Measurements from ENCODE around the gene ADCK1.

ADCK1 gene

DNA sequence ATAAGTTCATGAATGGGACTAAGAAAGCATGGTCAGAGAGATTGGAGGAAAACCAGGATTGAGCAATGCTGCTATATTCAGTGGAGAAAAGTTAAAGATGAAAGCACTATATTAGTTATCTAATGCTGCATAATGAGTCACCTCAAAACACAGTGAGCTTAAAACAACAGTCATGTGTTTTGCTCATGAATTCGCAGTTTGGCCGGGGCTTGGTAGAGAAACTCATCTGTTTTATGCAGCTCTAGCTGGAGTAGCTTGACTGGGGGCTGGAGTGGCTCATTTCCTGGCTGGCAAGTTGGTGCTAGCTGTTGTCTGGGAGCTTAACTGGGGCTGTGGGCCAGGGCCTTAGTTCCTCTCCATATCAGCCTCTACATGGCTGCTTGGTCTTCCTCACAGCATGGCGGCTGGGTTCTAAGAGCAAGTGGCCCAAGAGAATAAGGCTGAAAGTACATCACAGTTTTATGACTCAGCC, 90.1 kb downstream of the ADCK1 start:
- TF ChIP-seq, protein P1, sequence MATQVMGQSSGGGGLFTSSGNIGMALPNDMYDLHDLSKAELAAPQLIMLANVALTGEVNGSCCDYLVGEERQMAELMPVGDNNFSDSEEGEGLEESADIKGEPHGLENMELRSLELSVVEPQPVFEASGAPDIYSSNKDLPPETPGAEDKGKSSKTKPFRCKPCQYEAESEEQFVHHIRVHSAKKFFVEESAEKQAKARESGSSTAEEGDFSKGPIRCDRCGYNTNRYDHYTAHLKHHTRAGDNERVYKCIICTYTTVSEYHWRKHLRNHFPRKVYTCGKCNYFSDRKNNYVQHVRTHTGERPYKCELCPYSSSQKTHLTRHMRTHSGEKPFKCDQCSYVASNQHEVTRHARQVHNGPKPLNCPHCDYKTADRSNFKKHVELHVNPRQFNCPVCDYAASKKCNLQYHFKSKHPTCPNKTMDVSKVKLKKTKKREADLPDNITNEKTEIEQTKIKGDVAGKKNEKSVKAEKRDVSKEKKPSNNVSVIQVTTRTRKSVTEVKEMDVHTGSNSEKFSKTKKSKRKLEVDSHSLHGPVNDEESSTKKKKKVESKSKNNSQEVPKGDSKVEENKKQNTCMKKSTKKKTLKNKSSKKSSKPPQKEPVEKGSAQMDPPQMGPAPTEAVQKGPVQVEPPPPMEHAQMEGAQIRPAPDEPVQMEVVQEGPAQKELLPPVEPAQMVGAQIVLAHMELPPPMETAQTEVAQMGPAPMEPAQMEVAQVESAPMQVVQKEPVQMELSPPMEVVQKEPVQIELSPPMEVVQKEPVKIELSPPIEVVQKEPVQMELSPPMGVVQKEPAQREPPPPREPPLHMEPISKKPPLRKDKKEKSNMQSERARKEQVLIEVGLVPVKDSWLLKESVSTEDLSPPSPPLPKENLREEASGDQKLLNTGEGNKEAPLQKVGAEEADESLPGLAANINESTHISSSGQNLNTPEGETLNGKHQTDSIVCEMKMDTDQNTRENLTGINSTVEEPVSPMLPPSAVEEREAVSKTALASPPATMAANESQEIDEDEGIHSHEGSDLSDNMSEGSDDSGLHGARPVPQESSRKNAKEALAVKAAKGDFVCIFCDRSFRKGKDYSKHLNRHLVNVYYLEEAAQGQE (IDR thresholded peaks at IDR 0.05; ENCODE audit: low read depth): no peak
- TF ChIP-seq EGR1 (IDR thresholded peaks at IDR 0.05) (no peak), TAF1 (IDR thresholded peaks at IDR 0.05; ENCODE audit: low read depth) (no peak), NFIC (IDR thresholded peaks at IDR 0.05) (no peak), CREB1 (IDR thresholded peaks at IDR 0.05; ENCODE audit: low read depth) (no peak), FOXM1 (IDR thresholded peaks at IDR 0.05; ENCODE audit: borderline replicate concordance, low read depth) (no peak), RAD21 (IDR thresholded peaks at IDR 0.05; ENCODE audit: low read depth) (no peak), CEBPB (IDR thresholded peaks at IDR 0.05) (no peak), EP300 (IDR thresholded peaks at IDR 0.05; ENCODE audit: borderline replicate concordance) (no peak), TEAD4 (IDR thresholded peaks at IDR 0.05) (no peak), TCF12 (IDR thresholded peaks at IDR 0.05; ENCODE audit: low read depth) (no peak), YY1 (IDR thresholded peaks at IDR 0.05; ENCODE audit: low read depth) (no peak), ZBTB7A (IDR thresholded peaks at IDR 0.05; ENCODE audit: low read depth) (no peak)
- TF ChIP-seq, protein P2, sequence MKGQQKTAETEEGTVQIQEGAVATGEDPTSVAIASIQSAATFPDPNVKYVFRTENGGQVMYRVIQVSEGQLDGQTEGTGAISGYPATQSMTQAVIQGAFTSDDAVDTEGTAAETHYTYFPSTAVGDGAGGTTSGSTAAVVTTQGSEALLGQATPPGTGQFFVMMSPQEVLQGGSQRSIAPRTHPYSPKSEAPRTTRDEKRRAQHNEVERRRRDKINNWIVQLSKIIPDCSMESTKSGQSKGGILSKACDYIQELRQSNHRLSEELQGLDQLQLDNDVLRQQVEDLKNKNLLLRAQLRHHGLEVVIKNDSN (IDR thresholded peaks at IDR 0.05): no peak
- TF ChIP-seq, protein P3, sequence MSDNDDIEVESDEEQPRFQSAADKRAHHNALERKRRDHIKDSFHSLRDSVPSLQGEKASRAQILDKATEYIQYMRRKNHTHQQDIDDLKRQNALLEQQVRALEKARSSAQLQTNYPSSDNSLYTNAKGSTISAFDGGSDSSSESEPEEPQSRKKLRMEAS (IDR thresholded peaks at IDR 0.05): no peak

DNA sequence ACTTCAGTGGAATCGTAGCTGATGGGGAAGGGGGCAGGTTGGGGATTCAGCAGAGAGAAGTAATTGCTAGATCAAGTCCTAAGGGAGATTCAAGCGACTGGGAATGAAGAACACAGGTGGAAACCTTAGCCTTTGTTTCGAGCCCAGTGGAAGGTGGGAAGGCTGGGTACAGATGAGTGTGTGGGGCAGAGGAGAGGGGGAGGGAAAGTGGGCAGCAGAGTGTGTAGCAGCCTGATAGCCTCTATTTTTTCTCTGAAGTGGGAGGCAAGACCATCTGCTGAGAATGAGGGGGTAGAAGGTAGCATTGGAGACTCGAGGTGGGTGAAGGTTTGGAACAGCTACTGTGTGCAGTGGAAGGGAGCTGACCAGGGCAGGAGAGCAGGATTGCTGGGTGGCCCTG, 91.0 kb downstream of the ADCK1 start:
- TF ChIP-seq EGR1 (IDR thresholded peaks at IDR 0.05) (no peak), ZBTB7A (IDR thresholded peaks at IDR 0.05; ENCODE audit: low read depth) (no peak), RAD21 (IDR thresholded peaks at IDR 0.05; ENCODE audit: low read depth) (no peak), EP300 (IDR thresholded peaks at IDR 0.05; ENCODE audit: borderline replicate concordance) (no peak), TCF12 (IDR thresholded peaks at IDR 0.05; ENCODE audit: low read depth) (no peak), TEAD4 (IDR thresholded peaks at IDR 0.05) (no peak), NFIC (IDR thresholded peaks at IDR 0.05) (no peak), CEBPB (IDR thresholded peaks at IDR 0.05) (no peak), YY1 (IDR thresholded peaks at IDR 0.05; ENCODE audit: low read depth) (no peak), CREB1 (IDR thresholded peaks at IDR 0.05; ENCODE audit: low read depth) (no peak), FOXM1 (IDR thresholded peaks at IDR 0.05; ENCODE audit: borderline replicate concordance, low read depth) (no peak)
- TF ChIP-seq, protein P1 (IDR thresholded peaks at IDR 0.05; ENCODE audit: low read depth): no peak
- TF ChIP-seq, protein P2 (IDR thresholded peaks at IDR 0.05): no peak
- TF ChIP-seq, protein P3 (IDR thresholded peaks at IDR 0.05): no peak

DNA sequence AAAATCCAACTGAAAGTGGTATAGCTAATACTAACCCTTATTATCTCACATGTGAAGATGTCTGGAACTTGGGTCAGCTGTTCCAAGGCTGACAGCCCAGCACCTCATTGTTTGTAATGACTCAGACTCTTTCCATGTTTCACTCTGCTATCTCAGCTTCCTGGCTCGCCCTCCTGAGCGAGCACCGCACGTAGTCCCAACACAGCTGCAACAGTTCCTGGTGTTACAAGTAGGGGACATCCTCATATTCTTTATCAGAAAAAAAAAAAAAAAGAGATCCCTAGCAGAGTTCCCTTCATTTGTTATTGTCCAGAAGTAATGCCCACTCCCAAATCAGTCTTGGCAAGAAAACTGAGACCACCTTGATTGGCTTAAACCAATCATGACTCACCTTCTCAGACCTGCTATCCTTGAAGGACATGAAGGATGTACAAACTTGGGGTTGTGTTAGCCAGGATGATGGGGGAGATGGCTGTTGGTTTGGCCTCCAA, 92.5 kb downstream of the ADCK1 start:
- no peak for TF ChIP-seq ZBTB7A (IDR thresholded peaks at IDR 0.05; ENCODE audit: low read depth)

DNA sequence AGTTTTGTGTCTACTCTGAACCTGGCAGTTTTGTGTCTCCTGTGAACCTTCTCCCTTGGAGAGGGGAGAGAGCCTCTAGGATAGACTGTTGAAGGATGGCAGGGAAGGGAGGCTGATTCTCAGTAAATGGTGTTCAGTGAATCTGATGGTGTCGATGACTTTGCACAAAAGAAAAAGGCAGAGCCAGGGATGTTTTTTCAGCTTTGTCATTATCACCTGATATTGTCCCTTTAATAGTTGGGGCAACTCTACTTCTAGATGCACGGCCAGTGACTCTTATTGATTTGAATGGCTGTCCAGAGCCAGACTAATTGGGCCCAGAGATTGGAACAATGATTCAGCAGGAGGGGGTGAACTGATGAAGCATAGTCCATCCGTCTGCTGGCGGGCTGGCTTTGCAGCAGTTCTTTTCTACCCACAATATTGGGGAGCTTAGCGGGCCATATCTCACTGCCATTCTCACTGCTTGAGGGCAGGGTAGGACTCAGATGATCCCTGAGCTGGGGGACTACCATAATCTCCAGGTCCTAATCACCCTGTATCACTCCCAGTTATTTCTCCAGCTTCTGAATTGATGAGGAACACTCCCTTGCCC, 93.1 kb downstream of the ADCK1 start:
- no peak for TF ChIP-seq NFIC (IDR thresholded peaks at IDR 0.05)
- TF ChIP-seq RAD21 (IDR thresholded peaks at IDR 0.05; ENCODE audit: low read depth): no peak
- no peak for TF ChIP-seq CREB1 (IDR thresholded peaks at IDR 0.05; ENCODE audit: low read depth)
- TF ChIP-seq EP300 (IDR thresholded peaks at IDR 0.05; ENCODE audit: borderline replicate concordance): no peak
- no peak for TF ChIP-seq CEBPB (IDR thresholded peaks at IDR 0.05)
- no peak for TF ChIP-seq TAF1 (IDR thresholded peaks at IDR 0.05; ENCODE audit: low read depth)
- no peak for TF ChIP-seq FOXM1 (IDR thresholded peaks at IDR 0.05; ENCODE audit: borderline replicate concordance, low read depth)

DNA sequence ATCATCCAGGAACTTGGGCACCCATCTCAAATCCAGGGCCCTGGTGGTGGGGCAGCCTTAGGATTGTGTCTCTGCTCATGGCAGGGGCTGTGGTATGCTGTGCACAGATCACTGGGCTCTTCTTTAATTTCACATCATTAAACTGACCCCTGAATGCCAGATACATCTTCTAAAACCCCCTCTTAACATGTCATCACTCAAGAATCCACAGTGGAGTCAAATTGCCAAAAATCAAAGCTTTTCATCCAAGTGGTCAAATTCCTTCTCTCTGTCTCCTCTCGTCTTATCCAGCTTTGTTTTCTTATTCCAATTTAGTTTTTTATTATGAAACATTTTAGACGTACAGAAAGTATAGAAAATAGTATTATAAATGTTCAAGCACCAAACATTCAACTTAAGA, 97.5 kb downstream of the ADCK1 start:
- TF ChIP-seq ZBTB7A (IDR thresholded peaks at IDR 0.05; ENCODE audit: low read depth) (no peak), TCF12 (IDR thresholded peaks at IDR 0.05; ENCODE audit: low read depth) (no peak), CREB1 (IDR thresholded peaks at IDR 0.05; ENCODE audit: low read depth) (no peak), YY1 (IDR thresholded peaks at IDR 0.05; ENCODE audit: low read depth) (no peak), TAF1 (IDR thresholded peaks at IDR 0.05; ENCODE audit: low read depth) (no peak), TEAD4 (IDR thresholded peaks at IDR 0.05) (no peak), RAD21 (IDR thresholded peaks at IDR 0.05; ENCODE audit: low read depth) (no peak), EGR1 (IDR thresholded peaks at IDR 0.05) (no peak), EP300 (IDR thresholded peaks at IDR 0.05; ENCODE audit: borderline replicate concordance) (no peak)
- TF ChIP-seq, protein P3 (IDR thresholded peaks at IDR 0.05): no peak
- TF ChIP-seq, protein P1 (IDR thresholded peaks at IDR 0.05; ENCODE audit: low read depth): no peak
